Astrocyte of the spinal cord (primary cell): Measurements from ENCODE around the gene WRAP53.

Experiments
- DNase-seq: peaks from one replicate; pipeline ENCODE4 v3.0.0; 2011; ENCODE audit warnings: low read depth, low spot score
- H3K4me3 ChIP-seq: 2 replicates; pipeline ENCODE4 v1.5.1; 2011; ENCODE audit warnings: low read depth, mild to moderate bottlenecking, low read length, moderate library complexity
- in situ Hi-C: cut with HindIII; loops from 2 replicates; pipeline ENCODE4 v1.10.0; 2017; ENCODE audit warnings: low sequenced_read_pairs
- TF ChIP-seq, protein P1 (sequence below): IDR thresholded peaks from 2 replicates; pipeline ENCODE4 v1.5.1; 2012; ENCODE audit warnings: low read depth, mild to moderate bottlenecking, low read length, inconsistent platforms

WRAP53 gene

DNA sequence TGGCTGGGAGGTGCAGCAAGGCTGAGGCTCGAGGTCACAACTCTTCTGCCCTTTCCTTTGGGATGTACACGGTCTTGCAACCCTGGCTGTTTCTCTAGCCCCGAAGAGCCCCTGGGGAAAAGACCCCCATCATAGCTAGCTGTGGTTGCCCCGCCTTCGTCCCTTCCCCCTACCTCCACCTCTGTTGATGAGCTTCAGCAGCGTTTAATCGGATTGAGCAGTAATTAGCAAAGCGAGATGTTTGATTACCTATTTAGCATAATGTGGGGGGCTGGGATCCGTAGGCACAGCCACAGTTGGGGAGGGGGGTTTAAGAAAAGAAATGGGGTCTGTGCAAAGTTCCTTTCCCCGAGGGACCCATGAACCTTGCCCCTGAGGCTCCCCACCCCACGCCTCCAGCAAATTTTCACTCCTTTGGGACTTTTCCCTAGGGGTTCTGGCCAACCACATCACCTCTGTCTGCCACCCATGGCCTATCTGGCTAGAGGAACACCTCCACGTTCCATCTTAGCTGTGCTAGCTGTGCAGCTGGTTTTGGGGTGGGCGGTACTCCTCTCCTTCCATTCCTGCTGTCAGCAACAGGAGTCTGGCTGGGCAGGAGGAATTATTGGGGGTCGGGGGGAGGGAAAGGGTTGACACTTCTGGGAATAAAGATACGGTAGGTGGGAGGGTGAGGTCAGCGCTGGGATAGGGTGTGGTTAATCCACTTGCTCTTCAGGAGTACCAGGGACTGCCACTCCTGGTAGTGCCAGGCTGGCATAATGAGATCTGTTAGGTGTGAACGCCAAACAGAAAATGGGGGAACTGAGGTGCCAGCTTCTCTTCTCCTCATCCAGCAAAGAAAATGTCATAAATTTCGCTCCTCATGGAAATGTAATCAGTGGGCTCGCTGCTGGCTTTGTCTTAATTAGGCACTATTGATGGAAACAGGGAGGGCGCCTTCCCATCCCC is 27.9 kb downstream of the WRAP53 start:
- H3K4me3 ChIP-seq, result peak overlapping the region; percentile 62

DNA sequence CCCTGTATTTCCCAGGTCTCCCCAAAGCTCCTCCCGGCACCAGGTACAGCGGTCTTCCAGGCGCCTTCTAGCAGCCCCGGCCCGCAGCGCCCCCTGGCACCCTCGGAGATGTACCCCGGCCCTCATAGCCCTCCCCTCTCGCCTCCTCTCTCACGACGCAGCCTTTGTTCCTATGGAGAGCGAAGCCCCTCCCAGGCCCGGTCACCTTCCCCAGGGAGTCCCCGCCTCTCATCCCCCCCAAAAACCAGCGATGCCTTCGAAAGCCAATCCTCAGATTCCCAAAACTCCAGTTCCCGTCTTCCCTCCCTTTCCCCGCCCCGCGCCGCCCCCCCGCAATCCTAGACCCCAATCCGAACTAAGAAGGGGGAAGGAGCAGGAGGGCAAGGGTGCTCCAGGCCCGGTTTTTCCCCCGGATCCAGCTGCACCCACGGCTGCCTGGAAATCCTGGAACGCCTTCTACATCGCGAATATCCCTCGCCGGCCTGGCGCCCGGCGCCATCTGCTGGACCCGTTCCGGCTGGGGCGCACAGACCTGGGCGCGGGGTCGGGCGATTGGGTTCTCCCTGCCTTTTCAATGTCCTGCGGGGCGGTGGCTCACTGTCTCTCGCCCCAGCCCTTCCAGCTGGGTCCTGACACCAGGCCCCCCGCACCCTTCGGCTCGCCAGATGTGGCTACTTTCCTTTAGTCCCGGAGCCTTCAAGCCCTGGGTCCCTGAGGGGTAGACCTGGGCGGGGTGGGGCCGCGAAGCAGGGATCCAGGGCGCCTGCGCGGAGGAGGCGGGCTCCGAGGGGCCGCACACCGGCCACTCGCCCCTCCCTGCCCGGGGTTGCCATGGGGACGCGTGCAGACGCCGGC is 28.9 kb downstream of the WRAP53 start, which contains the start of gene DNAH2:
Gene DNAH2 (plus strand): TSS at position 844 of the 855 bp plus-strand sequence. CDS start 1,991 bp downstream, outside the sequence.
- TF ChIP-seq, protein P1, sequence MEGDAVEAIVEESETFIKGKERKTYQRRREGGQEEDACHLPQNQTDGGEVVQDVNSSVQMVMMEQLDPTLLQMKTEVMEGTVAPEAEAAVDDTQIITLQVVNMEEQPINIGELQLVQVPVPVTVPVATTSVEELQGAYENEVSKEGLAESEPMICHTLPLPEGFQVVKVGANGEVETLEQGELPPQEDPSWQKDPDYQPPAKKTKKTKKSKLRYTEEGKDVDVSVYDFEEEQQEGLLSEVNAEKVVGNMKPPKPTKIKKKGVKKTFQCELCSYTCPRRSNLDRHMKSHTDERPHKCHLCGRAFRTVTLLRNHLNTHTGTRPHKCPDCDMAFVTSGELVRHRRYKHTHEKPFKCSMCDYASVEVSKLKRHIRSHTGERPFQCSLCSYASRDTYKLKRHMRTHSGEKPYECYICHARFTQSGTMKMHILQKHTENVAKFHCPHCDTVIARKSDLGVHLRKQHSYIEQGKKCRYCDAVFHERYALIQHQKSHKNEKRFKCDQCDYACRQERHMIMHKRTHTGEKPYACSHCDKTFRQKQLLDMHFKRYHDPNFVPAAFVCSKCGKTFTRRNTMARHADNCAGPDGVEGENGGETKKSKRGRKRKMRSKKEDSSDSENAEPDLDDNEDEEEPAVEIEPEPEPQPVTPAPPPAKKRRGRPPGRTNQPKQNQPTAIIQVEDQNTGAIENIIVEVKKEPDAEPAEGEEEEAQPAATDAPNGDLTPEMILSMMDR, result peak; percentile 61
- H3K4me3 ChIP-seq, result peak within 1 kb of the TSS; percentile 62
- DNase-seq, result peak; percentile 89
- in situ Hi-C loops, result no loop called here

More for the DNA sequence above, 27.9 kb downstream of the WRAP53 start:
- DNase-seq, result no peak
- in situ Hi-C loops, result no loop called here
- TF ChIP-seq, protein P1, result no peak

DNA sequence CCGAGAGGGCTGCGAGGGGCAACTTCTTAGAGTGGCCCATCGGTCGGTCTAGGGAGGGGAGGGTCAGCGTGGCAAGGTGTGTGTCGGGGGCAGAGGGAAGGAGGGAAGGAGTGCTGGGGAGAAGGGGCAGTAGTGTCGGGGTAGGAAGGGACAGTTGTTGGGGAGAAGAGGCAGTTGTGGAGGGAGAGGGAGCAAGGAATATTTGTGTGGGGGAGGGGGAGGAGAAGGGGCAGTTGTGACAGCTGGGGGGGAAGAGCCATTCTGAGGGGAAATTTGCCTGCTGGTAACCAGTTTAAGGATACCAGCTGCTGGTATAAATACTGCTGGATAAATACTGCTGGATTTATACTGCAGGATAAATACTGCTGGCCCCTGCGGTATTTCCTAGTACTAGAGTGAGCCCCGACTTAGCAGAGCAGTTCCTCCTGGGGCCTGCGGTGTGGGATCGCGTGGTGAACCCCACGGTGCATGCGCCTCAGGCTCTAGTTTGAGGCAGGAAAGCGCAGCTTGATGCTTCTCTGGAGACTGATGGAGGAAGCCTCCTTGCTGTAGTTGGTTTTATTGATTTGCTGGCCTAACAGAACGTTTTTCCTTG is 29.6 kb downstream of the WRAP53 start:
- TF ChIP-seq, protein P1, result no peak
- DNase-seq, result no peak
- H3K4me3 ChIP-seq, result peak overlapping the region; percentile 62
- in situ Hi-C loops, result no loop called here

DNA sequence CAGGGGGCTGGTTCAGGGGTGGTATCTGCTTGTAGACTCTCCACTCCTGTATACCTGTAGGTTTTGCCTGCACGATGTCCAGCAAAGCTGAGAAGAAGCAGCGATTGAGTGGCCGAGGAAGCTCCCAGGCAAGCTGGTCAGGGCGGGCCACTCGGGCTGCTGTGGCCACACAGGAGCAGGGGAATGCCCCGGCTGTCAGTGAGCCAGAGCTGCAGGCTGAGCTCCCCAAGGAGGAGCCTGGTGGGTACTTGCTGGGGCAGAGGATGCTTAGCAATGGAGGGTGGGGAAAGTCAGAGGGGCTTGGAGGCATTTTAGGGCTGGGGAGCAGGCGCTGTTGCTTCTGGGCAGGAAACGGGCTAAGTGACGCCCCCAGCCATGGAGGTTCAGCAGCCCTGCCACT is 31.4 kb downstream of the WRAP53 start:
- DNase-seq, result no peak
- no peak overlapping the region for H3K4me3 ChIP-seq
- in situ Hi-C loops, result no loop called here
- TF ChIP-seq, protein P1, result no peak

DNA sequence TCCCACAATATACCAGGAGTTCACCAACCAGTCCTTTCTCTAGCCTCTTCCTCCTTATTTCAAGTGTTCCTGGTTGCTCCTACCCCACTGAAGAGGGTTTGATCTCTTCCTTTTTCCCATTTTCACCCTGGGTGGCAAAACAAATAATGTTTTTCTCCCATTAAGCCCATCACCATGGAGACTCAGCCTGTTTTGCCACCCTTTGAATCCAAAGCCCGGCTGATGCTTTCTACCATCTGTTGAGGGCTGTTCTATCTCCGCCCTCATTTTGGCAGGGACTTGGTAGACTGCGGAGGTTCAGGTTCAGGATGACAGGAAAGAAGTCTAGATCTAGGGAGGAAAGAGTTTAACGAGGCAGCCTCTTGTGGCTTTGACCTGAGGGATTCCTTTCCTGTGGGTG is 31.8 kb downstream of the WRAP53 start:
- H3K4me3 ChIP-seq, result no peak overlapping the region
- DNase-seq, result no peak
- in situ Hi-C loops, result no loop called here
- TF ChIP-seq, protein P1, result no peak

DNA sequence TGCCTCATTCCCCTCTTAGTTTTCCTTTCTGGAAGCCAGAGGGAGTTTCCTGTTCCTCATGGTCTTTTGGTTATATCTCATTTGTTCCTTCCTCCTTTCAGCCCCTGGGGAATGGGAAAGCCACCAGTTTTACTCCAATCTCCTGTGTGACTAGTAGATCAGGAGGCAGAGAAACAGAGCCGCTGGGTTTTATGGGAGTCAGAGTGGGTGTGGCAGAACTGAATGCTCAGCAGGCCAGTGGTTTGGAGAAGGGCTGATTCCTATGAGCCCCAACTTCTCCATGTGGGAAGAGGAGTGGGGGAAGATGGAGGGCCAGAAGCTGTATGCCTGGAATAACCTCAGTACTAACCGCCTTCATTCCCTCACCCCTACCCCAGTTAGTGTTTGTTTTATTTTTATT is 33.3 kb downstream of the WRAP53 start:
- TF ChIP-seq, protein P1, result no peak
- H3K4me3 ChIP-seq, result no peak overlapping the region
- DNase-seq, result no peak
- in situ Hi-C loops, result no loop called here
